IMR-90 (cell line): ENCODE results near the gene TUSC2. TPM values are rescaled to one million over a fixed set of nuclear protein-coding genes. Genes with fewer than 3 reads are reported as not detected.

Source experiments
- ATAC-seq: fragments of 200-7000 bp; cut with Tn5 transposase; 2 replicates; pipeline ENCODE4 v1.9.1; 2020; ENCODE audit warnings: low read depth, mild to moderate bottlenecking, moderate library complexity
- BruUV-seq: library from RNA; stranded (reverse); fragments of 400-500 nt; replicated peaks from 2 replicates; lab custom pipeline; 2021; lab: Mats Ljungman, UMichigan
- CTCF ChIA-PET: fragments of 300-600 bp; formaldehyde crosslinking; extraction: SDS; loops from one replicate; lab custom pipeline; 2021; ENCODE audit warnings: antibody characterized with exemption; lab: Yijun Ruan, JAX
- POLR2A ChIA-PET: fragments of 300-600 bp; sonication (Branson Sonifier 250); formaldehyde crosslinking; loops from one replicate; lab custom pipeline; 2022; ENCODE audit warnings: antibody characterized with exemption; ENCODE audit not compliant: unreplicated experiment; lab: Charles Lee
- DNase-seq: peaks from one replicate; pipeline ENCODE4 v3.0.0; 2013
- H2AFZ ChIP-seq: replicated peaks from 2 replicates; pipeline ENCODE3; 2013; ENCODE audit warnings: low read length, mild to moderate bottlenecking; ENCODE audit not compliant: poor library complexity
- H2AK5ac ChIP-seq: 2 replicates; pipeline ENCODE4 v1.6.1; 2013; ENCODE audit warnings: low read depth, low read length, inconsistent platforms
- H2AK9ac ChIP-seq: replicated peaks from 2 replicates; pipeline ENCODE3; 2013; ENCODE audit warnings: mild to moderate bottlenecking, low read depth, low read length, moderate library complexity; ENCODE audit not compliant: poor library complexity
- H2BK120ac ChIP-seq: 2 replicates; pipeline ENCODE4 v1.6.1; 2013; ENCODE audit warnings: low read depth, low read length, inconsistent platforms
- H2BK15ac ChIP-seq: 3 replicates; pipeline ENCODE4 v1.6.1; 2013; ENCODE audit warnings: low read depth, low read length, inconsistent platforms
- H2BK20ac ChIP-seq: 2 replicates; pipeline ENCODE4 v1.6.1; 2013; ENCODE audit warnings: low read depth, mild to moderate bottlenecking, inconsistent platforms, low read length, moderate library complexity
- H2BK5ac ChIP-seq: 2 replicates; pipeline ENCODE4 v1.6.1; 2013; ENCODE audit warnings: mild to moderate bottlenecking, low read depth, low read length, inconsistent platforms; ENCODE audit not compliant: poor library complexity, severe bottlenecking
- H3K14ac ChIP-seq: replicated peaks from 2 replicates; pipeline ENCODE4 v1.6.1; 2013; ENCODE audit warnings: low read depth, low read length, inconsistent platforms
- H3K18ac ChIP-seq: 2 replicates; pipeline ENCODE4 v1.6.1; 2013; ENCODE audit warnings: low read depth, low read length, control low read depth
- H3K23ac ChIP-seq: 2 replicates; pipeline ENCODE4 v1.6.1; 2013; ENCODE audit warnings: low read depth, low read length, inconsistent platforms
- H3K27ac ChIP-seq: 2 replicates; pipeline ENCODE4 v1.5.1; 2013; ENCODE audit warnings: mild to moderate bottlenecking, control low read depth, low read length; ENCODE audit not compliant: insufficient read depth
- H3K27me3 ChIP-seq: 2 replicates; pipeline ENCODE4 v1.6.1; 2013; ENCODE audit warnings: low read length; ENCODE audit not compliant: control insufficient read depth, insufficient read depth
- H3K36me3 ChIP-seq: 2 replicates; pipeline ENCODE4 v1.6.1; 2013; ENCODE audit warnings: low read length, mixed read lengths; ENCODE audit not compliant: control insufficient read depth, insufficient read depth
- H3K4ac ChIP-seq: 2 replicates; pipeline ENCODE4 v1.6.1; 2013; ENCODE audit warnings: low read depth, low read length, inconsistent platforms
- H3K4me1 ChIP-seq: 2 replicates; pipeline ENCODE4 v1.6.1; 2013; ENCODE audit warnings: low read length, mixed read lengths; ENCODE audit not compliant: control insufficient read depth, insufficient read depth
- H3K4me2 ChIP-seq: 2 replicates; pipeline ENCODE4 v1.6.1; 2013; ENCODE audit warnings: low read depth, mild to moderate bottlenecking, control low read depth, low read length, moderate library complexity
- H3K4me3 ChIP-seq: 2 replicates; pipeline ENCODE4 v1.5.1; 2013; ENCODE audit warnings: low read depth, mild to moderate bottlenecking, control low read depth, low read length, moderate library complexity; ENCODE audit not compliant: insufficient read depth
- H3K56ac ChIP-seq: 2 replicates; pipeline ENCODE4 v1.6.1; 2013; ENCODE audit warnings: low read length, inconsistent platforms; ENCODE audit not compliant: insufficient read depth; ENCODE audit errors: extremely low read depth
- H3K79me1 ChIP-seq, 2 experiments: 2 replicates each; pipeline ENCODE4 v1.6.1; 2013; ENCODE audit warnings: low read length in 2 of 2, inconsistent platforms in 1 of 2, low read depth in 1 of 2
- H3K9ac ChIP-seq: 2 replicates; pipeline ENCODE4 v1.6.1; 2013; ENCODE audit warnings: low read depth, low read length, control low read depth
- H3K9me1 ChIP-seq: 2 replicates; pipeline ENCODE4 v1.6.1; 2013; ENCODE audit warnings: low read length, inconsistent platforms; ENCODE audit not compliant: insufficient read depth
- H3K9me3 ChIP-seq: 2 replicates; pipeline ENCODE4 v1.6.1; 2013; ENCODE audit warnings: low read length; ENCODE audit not compliant: control insufficient read depth, insufficient read depth
- H4K20me1 ChIP-seq: 2 replicates; pipeline ENCODE4 v1.6.1; 2013; ENCODE audit warnings: low read length, inconsistent platforms; ENCODE audit not compliant: insufficient read depth
- H4K5ac ChIP-seq: 2 replicates; pipeline ENCODE4 v1.6.1; 2013; ENCODE audit warnings: mild to moderate bottlenecking, low read depth, low read length, control low read depth
- H4K8ac ChIP-seq, 2 experiments: 2 replicates each; pipeline ENCODE4 v1.6.1; 2013; ENCODE audit warnings: low read depth in 2 of 2, low read length in 2 of 2, control low read depth in 1 of 2, inconsistent platforms in 1 of 2
- H4K91ac ChIP-seq: 2 replicates; pipeline ENCODE4 v1.6.1; 2013; ENCODE audit warnings: low read depth, low read length, inconsistent platforms; ENCODE audit not compliant: insufficient read depth
- BHLHE40 ChIP-seq: fragments of 150-350 bp; IDR thresholded peaks from 2 replicates; pipeline ENCODE4 v1.6.1; 2016; ENCODE audit warnings: mild to moderate bottlenecking, low read depth, low read length
- CEBPB ChIP-seq: IDR thresholded peaks from 2 replicates; pipeline ENCODE4 v1.6.1; 2012; ENCODE audit warnings: low read depth, low read length, improper control_type of control experiment
- CHD1 ChIP-seq: IDR thresholded peaks from 2 replicates; pipeline ENCODE4 v1.6.1; 2012; ENCODE audit warnings: low read depth, low read length, improper control_type of control experiment
- CTCF ChIP-seq: conservative IDR thresholded peaks from 2 replicates; pipeline ENCODE4 v1.5.1; 2012; ENCODE audit warnings: mild to moderate bottlenecking, low read depth, low read length, improper control_type of control experiment
- FOS ChIP-seq: fragments of 150-350 bp; IDR thresholded peaks from 2 replicates; pipeline ENCODE4 v1.6.1; 2016; ENCODE audit warnings: low read depth, low read length
- MAFK ChIP-seq: IDR thresholded peaks from 2 replicates; pipeline ENCODE4 v1.6.1; 2012; ENCODE audit warnings: low read depth, low read length, improper control_type of control experiment
- MAZ ChIP-seq: IDR thresholded peaks from 2 replicates; pipeline ENCODE4 v1.6.1; 2012; ENCODE audit warnings: low read depth, mild to moderate bottlenecking, low read length, improper control_type of control experiment, moderate library complexity, borderline replicate concordance
- MXI1 ChIP-seq: IDR thresholded peaks from 2 replicates; pipeline ENCODE4 v1.6.1; 2012; ENCODE audit warnings: low read depth, mild to moderate bottlenecking, low read length, moderate library complexity, borderline replicate concordance
- NFE2L2 ChIP-seq: fragments of 150-350 bp; IDR thresholded peaks from 2 replicates; pipeline ENCODE4 v1.6.1; 2016; ENCODE audit warnings: low read depth, mild to moderate bottlenecking, low read length
- POLR2A ChIP-seq: IDR thresholded peaks from 2 replicates; pipeline ENCODE4 v1.6.1; 2012; ENCODE audit warnings: mild to moderate bottlenecking, low read depth, low read length
- RAD21 ChIP-seq: IDR thresholded peaks from 2 replicates; pipeline ENCODE4 v1.6.1; 2012; ENCODE audit warnings: low read length, improper control_type of control experiment
- RCOR1 ChIP-seq: IDR thresholded peaks from 2 replicates; pipeline ENCODE4 v1.6.1; 2012; ENCODE audit warnings: mild to moderate bottlenecking, low read length, improper control_type of control experiment; ENCODE audit not compliant: insufficient replicate concordance
- RFX5 ChIP-seq: IDR thresholded peaks from 2 replicates; pipeline ENCODE4 v1.8.0; 2012; ENCODE audit warnings: low read depth, mild to moderate bottlenecking, low read length, moderate library complexity
- SMC3 ChIP-seq: fragments of 150-350 bp; IDR thresholded peaks from 2 replicates; pipeline ENCODE4 v1.6.1; 2016; ENCODE audit warnings: low read depth, mild to moderate bottlenecking, antibody characterized with exemption, low read length, moderate library complexity
- WGBS, 2 experiments: methylation state at CpG; one replicate each; pipeline versions ENCODE4 v1.1.5 to v1.1.7; 2013; ENCODE audit warnings: missing lambda C conversion rate in 2 of 2; ENCODE audit not compliant: insufficient read length in 1 of 2; ENCODE audit errors: extremely low coverage in 2 of 2; 5-methylcytosine and 5-hydroxymethylcytosine counted together
- dilution Hi-C: fragments of 300-500 bp; cut with HindIII; formaldehyde crosslinking; loops from one replicate; pipeline ENCODE4 v1.14.3; 2018; ENCODE audit warnings: low sequenced_read_pairs; ENCODE audit not compliant: unreplicated experiment
- in situ Hi-C: fragments of 300-500 bp; cut with MboI; formaldehyde crosslinking; loops from 3 replicates; pipeline ENCODE4 v1.14.3; 2019; ENCODE audit warnings: low sequenced_read_pairs, inconsistent platforms, mixed read lengths
- intact Hi-C: fragments of 100-400 bp; cut with micrococcal nuclease; formaldehyde crosslinking; loops from 2 replicates; pipeline ENCODE4 v1.10.0; 2022
- polyA plus RNA-seq, 3 experiments: library from polyadenylated mRNA; depleted of rRNA; stranded (reverse); fragments of >200 nt; gene quantifications; 2 replicates each; pipeline ENCODE4 v1.2.3, GENCODE V29; 2012; ENCODE audit warnings: low replicate concordance in 1 of 3
- total RNA-seq: library from RNA; depleted of rRNA; stranded (reverse); fragments of >200 nt; gene quantifications from 2 replicates; pipeline ENCODE4 v1.2.3, GENCODE V29; 2012
- TF ChIP-seq, protein P1 (sequence below): fragments of 150-350 bp; IDR thresholded peaks from 2 replicates; pipeline ENCODE4 v1.6.1; 2017; ENCODE audit warnings: mild to moderate bottlenecking, antibody characterized with exemption, low read length, low read depth
- TF ChIP-seq, protein P2 (sequence below): fragments of 150-350 bp; IDR thresholded peaks from 2 replicates; pipeline ENCODE4 v1.6.1; 2016; ENCODE audit warnings: low read depth, mild to moderate bottlenecking, low read length, moderate library complexity, borderline replicate concordance

Gene TUSC2
- total and polyA plus RNA-seq, 2 of the 4 experiments (the other 2 are of a cell fraction) = 13.4 to 24.0 TPM

GRCh38 chr3:50287262-50287661, 40.8 kb downstream of the TUSC2 start:
- no CpG with 5 or more reads among the region's 1 CpG for WGBS, 2 experiments

More at GRCh38 chr3:50287262-50287661, 40.8 kb downstream of the TUSC2 start:
- H3K9ac ChIP-seq = no peak overlapping the region
- no peak overlapping the region for H2BK120ac ChIP-seq
- no peak overlapping the region for H3K4ac ChIP-seq
- TF ChIP-seq SMC3 (no peak), RFX5 (no peak), CHD1 (no peak), MAFK (no peak), CEBPB (no peak), MXI1 (no peak), NFE2L2 (no peak), POLR2A (no peak), RCOR1 (no peak), CTCF (no peak), BHLHE40 (no peak), MAZ (no peak), FOS (no peak), RAD21 (no peak)
- TF ChIP-seq, protein P1, sequence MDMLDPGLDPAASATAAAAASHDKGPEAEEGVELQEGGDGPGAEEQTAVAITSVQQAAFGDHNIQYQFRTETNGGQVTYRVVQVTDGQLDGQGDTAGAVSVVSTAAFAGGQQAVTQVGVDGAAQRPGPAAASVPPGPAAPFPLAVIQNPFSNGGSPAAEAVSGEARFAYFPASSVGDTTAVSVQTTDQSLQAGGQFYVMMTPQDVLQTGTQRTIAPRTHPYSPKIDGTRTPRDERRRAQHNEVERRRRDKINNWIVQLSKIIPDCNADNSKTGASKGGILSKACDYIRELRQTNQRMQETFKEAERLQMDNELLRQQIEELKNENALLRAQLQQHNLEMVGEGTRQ = no peak
- TF ChIP-seq, protein P2, sequence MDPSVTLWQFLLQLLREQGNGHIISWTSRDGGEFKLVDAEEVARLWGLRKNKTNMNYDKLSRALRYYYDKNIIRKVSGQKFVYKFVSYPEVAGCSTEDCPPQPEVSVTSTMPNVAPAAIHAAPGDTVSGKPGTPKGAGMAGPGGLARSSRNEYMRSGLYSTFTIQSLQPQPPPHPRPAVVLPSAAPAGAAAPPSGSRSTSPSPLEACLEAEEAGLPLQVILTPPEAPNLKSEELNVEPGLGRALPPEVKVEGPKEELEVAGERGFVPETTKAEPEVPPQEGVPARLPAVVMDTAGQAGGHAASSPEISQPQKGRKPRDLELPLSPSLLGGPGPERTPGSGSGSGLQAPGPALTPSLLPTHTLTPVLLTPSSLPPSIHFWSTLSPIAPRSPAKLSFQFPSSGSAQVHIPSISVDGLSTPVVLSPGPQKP = no peak
- no peak for ATAC-seq
- no peak overlapping the region for H3K23ac ChIP-seq
- CTCF ChIA-PET = no interaction called here
- dilution Hi-C loops = no loop called here
- POLR2A ChIA-PET = no interaction called here
- no peak overlapping the region for H4K5ac ChIP-seq
- H3K4me1 ChIP-seq = peaks cover 3% of the 10 kb centered on the region
- no peak overlapping the region for H2BK15ac ChIP-seq
- no peak overlapping the region for H4K91ac ChIP-seq
- H3K79me1 ChIP-seq = peaks cover 14 to 28% of the 10 kb centered on the region in 2 experiments
- H3K4me3 ChIP-seq = no peak overlapping the region
- H3K36me3 ChIP-seq = peaks cover 34% of the 10 kb centered on the region
- no peaks in the 10 kb centered on the region; the same call in 1 of the 2 replicates for H3K9me1 ChIP-seq
- H3K14ac ChIP-seq = no peak overlapping the region
- DNase-seq = no peak
- H3K4me2 ChIP-seq = no peak overlapping the region
- no peak overlapping the region for H3K56ac ChIP-seq
- no peak overlapping the region for H4K8ac ChIP-seq
- no peak overlapping the region for H3K18ac ChIP-seq
- H2AFZ ChIP-seq = no peak overlapping the region
- H3K27ac ChIP-seq = no peak overlapping the region
- no peak overlapping the region for H2AK9ac ChIP-seq
- H4K20me1 ChIP-seq = no peaks in the 10 kb centered on the region; the same call in 1 of the 2 replicates
- no peaks in the 10 kb centered on the region for H3K27me3 ChIP-seq
- in situ Hi-C loops = no loop called here
- intact Hi-C loops = no loop called here
- H2BK5ac ChIP-seq = no peak overlapping the region
- H3K9me3 ChIP-seq = no peaks in the 10 kb centered on the region
- no peak overlapping the region for H2BK20ac ChIP-seq
- BruUV-seq = no TSS peak
- H2AK5ac ChIP-seq = no peak overlapping the region
